ENCODE data around the gene MRPL12.

GRCh38 chr17:81713556-81714411 is 10.6 kb downstream of the MRPL12 start:
- TF ChIP-seq EP300 (IDR thresholded peaks at IDR 0.05; ENCODE audit: borderline replicate concordance) = no peak
- no peak for TF ChIP-seq YY1 (IDR thresholded peaks at IDR 0.05; ENCODE audit: low read depth)
- TF ChIP-seq, protein P1, sequence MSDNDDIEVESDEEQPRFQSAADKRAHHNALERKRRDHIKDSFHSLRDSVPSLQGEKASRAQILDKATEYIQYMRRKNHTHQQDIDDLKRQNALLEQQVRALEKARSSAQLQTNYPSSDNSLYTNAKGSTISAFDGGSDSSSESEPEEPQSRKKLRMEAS (IDR thresholded peaks at IDR 0.05) = no peak
- TF ChIP-seq, protein P2, sequence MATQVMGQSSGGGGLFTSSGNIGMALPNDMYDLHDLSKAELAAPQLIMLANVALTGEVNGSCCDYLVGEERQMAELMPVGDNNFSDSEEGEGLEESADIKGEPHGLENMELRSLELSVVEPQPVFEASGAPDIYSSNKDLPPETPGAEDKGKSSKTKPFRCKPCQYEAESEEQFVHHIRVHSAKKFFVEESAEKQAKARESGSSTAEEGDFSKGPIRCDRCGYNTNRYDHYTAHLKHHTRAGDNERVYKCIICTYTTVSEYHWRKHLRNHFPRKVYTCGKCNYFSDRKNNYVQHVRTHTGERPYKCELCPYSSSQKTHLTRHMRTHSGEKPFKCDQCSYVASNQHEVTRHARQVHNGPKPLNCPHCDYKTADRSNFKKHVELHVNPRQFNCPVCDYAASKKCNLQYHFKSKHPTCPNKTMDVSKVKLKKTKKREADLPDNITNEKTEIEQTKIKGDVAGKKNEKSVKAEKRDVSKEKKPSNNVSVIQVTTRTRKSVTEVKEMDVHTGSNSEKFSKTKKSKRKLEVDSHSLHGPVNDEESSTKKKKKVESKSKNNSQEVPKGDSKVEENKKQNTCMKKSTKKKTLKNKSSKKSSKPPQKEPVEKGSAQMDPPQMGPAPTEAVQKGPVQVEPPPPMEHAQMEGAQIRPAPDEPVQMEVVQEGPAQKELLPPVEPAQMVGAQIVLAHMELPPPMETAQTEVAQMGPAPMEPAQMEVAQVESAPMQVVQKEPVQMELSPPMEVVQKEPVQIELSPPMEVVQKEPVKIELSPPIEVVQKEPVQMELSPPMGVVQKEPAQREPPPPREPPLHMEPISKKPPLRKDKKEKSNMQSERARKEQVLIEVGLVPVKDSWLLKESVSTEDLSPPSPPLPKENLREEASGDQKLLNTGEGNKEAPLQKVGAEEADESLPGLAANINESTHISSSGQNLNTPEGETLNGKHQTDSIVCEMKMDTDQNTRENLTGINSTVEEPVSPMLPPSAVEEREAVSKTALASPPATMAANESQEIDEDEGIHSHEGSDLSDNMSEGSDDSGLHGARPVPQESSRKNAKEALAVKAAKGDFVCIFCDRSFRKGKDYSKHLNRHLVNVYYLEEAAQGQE (IDR thresholded peaks at IDR 0.05; ENCODE audit: low read depth) = no peak
- no peak for TF ChIP-seq TAF1 (IDR thresholded peaks at IDR 0.05; ENCODE audit: low read depth)
